ENCODE results near the gene CD274. TPM values are rescaled to one million over a fixed set of nuclear protein-coding genes. Genes with fewer than 3 reads are reported as not detected.

Gene CD274
- total RNA-seq (2022) (1.9 and 2.6 TPM in 2 replicates), Bru-seq, nascent RNA (percentile 51 among the genes with signal in this experiment), BruChase-seq, experiment 1, labeled RNA remaining after a 6-hour chase (percentile 40 among the genes with signal in this experiment), BruChase-seq, experiment 2, labeled RNA remaining after a 2-hour chase (percentile 44 among the genes with signal in this experiment)
- long read RNA-seq, result 0 reads

DNA sequence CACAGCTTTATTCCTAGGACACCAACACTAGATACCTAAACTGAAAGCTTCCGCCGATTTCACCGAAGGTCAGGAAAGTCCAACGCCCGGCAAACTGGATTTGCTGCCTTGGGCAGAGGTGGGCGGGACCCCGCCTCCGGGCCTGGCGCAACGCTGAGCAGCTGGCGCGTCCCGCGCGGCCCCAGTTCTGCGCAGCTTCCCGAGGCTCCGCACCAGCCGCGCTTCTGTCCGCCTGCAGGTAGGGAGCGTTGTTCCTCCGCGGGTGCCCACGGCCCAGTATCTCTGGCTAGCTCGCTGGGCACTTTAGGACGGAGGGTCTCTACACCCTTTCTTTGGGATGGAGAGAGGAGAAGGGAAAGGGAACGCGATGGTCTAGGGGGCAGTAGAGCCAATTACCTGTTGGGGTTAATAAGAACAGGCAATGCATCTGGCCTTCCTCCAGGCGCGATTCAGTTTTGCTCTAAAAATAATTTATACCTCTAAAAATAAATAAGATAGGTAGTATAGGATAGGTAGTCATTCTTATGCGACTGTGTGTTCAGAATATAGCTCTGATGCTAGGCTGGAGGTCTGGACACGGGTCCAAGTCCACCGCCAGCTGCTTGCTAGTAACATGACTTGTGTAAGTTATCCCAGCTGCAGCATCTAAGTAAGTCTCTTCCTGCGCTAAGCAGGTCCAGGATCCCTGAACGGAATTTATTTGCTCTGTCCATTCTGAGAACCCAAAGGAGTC, at the start of gene CD274:
Gene CD274 (plus strand): TSS at position 184 of the 733 bp plus-strand sequence. CDS start 5,572 bp downstream, outside the sequence.
- peak; percentile 92 for DNase-seq (ENCODE audit: unreplicated experiment)
- CTCF ChIA-PET, result interaction anchor here (0.6 to 4.6 kb wide), 55 partner anchors 9 to 876 kb away, joined by 3 to 62 read pairs (median 4); partner anchors contain the start of genes PDCD1LG2, PLGRKT and RCL1
- Mint-ChIP-seq H3K4me1 (ENCODE audit: insufficient read depth, unreplicated experiment) (peaks cover 35% of the 10 kb centered on the region), H3K4me3 (ENCODE audit: unreplicated experiment) (peak within 1 kb of the TSS; percentile 84), H3K27me3 (ENCODE audit: insufficient read depth, unreplicated experiment) (no peaks in the 10 kb centered on the region), H3K36me3 (ENCODE audit: insufficient read depth, unreplicated experiment) (no peaks in the 10 kb centered on the region), H3K9me3 (ENCODE audit: unreplicated experiment) (no peaks in the 10 kb centered on the region), H3K27ac (ENCODE audit: low read depth, unreplicated experiment) (peak within 1 kb of the TSS; percentile 95)
- POLR2A ChIA-PET, result interaction anchor here (0.8 to 2.6 kb wide), 19 partner anchors 10 to 788 kb away, joined by 3 to 40 read pairs (median 5); partner anchors contain the start of genes JAK2, PDCD1LG2, PLGRKT and PLPP6
- TF ChIP-seq, protein P1, sequence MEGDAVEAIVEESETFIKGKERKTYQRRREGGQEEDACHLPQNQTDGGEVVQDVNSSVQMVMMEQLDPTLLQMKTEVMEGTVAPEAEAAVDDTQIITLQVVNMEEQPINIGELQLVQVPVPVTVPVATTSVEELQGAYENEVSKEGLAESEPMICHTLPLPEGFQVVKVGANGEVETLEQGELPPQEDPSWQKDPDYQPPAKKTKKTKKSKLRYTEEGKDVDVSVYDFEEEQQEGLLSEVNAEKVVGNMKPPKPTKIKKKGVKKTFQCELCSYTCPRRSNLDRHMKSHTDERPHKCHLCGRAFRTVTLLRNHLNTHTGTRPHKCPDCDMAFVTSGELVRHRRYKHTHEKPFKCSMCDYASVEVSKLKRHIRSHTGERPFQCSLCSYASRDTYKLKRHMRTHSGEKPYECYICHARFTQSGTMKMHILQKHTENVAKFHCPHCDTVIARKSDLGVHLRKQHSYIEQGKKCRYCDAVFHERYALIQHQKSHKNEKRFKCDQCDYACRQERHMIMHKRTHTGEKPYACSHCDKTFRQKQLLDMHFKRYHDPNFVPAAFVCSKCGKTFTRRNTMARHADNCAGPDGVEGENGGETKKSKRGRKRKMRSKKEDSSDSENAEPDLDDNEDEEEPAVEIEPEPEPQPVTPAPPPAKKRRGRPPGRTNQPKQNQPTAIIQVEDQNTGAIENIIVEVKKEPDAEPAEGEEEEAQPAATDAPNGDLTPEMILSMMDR (IDR thresholded peaks at IDR 0.05; ENCODE audit: unreplicated experiment), result peak; percentile 52
- TSS peak; percentile 61 for BruUV-seq (replicated peaks)
- intact Hi-C loops (cut with micrococcal nuclease), result loop anchor here (1.0 kb wide), 3 partner anchors 140 to 265 kb away; no protein-coding TSS in a partner anchor

DNA sequence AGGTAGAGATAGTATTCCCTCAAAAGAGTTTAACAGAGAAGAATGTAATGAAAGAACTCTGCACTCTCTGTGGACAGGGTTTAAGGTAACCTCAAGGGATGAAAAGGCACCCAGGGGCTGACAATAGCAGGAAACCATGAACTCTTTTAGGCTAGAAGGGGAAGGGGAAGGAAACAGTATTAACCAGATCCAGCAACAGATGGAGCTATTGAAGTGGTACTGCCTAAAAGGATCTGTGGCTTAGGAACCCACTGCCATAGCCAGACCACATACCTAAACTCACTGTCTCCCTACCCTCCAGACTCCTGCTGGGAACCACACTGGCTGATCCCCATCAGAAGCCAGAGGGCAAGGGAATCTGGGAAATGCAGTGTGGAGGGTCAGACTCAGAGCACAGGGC, 48.1 kb upstream of the CD274 start:
- Mint-ChIP-seq H3K27me3 (ENCODE audit: insufficient read depth, unreplicated experiment) (no peaks in the 10 kb centered on the region), H3K36me3 (ENCODE audit: insufficient read depth, unreplicated experiment) (no peaks in the 10 kb centered on the region), H3K27ac (ENCODE audit: low read depth, unreplicated experiment) (peak overlapping the region; percentile 56), H3K4me3 (ENCODE audit: unreplicated experiment) (no peak overlapping the region), H3K9me3 (ENCODE audit: unreplicated experiment) (peaks cover 5% of the 10 kb centered on the region), H3K4me1 (ENCODE audit: insufficient read depth, unreplicated experiment) (no peaks in the 10 kb centered on the region)
- no TSS peak for BruUV-seq (replicated peaks)
- ChIA-PET POLR2A (no interaction called here), CTCF (no interaction called here)
- intact Hi-C loops (cut with micrococcal nuclease), result no loop called here
- TF ChIP-seq, protein P1 (IDR thresholded peaks at IDR 0.05; ENCODE audit: unreplicated experiment), result no peak
- no peak for DNase-seq (ENCODE audit: unreplicated experiment)

DNA sequence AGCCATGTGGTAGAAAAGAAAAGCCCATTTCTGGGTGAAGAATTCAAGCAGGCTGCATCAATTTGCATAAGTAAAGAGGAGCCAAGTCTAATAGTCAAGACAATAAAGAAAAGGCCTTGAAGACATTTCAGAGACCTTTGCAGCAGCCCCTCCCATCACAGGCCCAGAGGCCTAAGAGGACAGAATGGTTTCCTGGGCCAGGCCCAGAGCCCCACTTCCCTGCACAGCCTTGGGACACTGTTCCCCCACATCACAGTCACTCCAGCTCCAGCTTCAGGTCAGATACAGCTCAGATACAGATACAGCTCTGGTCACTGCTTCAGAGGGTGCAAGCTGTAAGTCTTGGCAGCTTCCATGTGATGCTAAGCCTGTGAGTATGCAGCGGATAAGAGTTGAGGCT, 41.7 kb upstream of the CD274 start:
- ChIA-PET POLR2A (no interaction called here), CTCF (interaction anchor here (0.6 kb wide), 1 partner anchor 572 kb away, joined by 3 read pairs; no protein-coding TSS in a partner anchor)
- TF ChIP-seq, protein P1 (IDR thresholded peaks at IDR 0.05; ENCODE audit: unreplicated experiment), result no peak
- intact Hi-C loops (cut with micrococcal nuclease), result no loop called here
- no peaks in the 10 kb centered on the region for H3K27me3 Mint-ChIP-seq (ENCODE audit: insufficient read depth, unreplicated experiment)
- no TSS peak for BruUV-seq (replicated peaks)
- H3K36me3 Mint-ChIP-seq (ENCODE audit: insufficient read depth, unreplicated experiment), result no peaks in the 10 kb centered on the region
- no peak overlapping the region for H3K4me3 Mint-ChIP-seq (ENCODE audit: unreplicated experiment)
- H3K4me1 Mint-ChIP-seq (ENCODE audit: insufficient read depth, unreplicated experiment), result no peaks in the 10 kb centered on the region
- no peak overlapping the region for H3K27ac Mint-ChIP-seq (ENCODE audit: low read depth, unreplicated experiment)
- H3K9me3 Mint-ChIP-seq (ENCODE audit: unreplicated experiment), result peaks cover 13% of the 10 kb centered on the region
- no peak for DNase-seq (ENCODE audit: unreplicated experiment)

DNA sequence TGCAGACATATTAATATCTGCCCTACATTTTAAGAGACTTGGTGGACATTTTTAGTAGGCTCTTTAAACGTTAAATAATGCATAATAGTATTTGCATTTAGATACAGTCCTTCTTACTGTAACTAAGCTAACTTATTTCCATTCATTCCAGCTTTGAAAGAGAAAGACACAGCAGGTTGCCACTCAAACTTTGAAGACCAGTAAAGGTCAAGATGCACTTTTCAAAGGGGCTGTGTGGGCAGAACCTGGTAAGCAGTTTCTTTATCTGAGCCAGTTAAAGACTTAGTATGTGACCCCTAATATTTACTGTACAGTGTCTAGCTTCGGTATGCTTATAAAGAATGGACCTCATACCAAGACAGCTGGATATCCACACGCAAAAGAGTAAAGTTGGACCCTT, 33.4 kb upstream of the CD274 start:
- DNase-seq (ENCODE audit: unreplicated experiment), result no peak
- POLR2A ChIA-PET, result no interaction called here
- no peak overlapping the region for H3K4me3 Mint-ChIP-seq (ENCODE audit: unreplicated experiment)
- H3K27ac Mint-ChIP-seq (ENCODE audit: low read depth, unreplicated experiment), result no peak overlapping the region
- intact Hi-C loops (cut with micrococcal nuclease), result no loop called here
- CTCF ChIA-PET, result interaction anchor here (0.5 to 1.3 kb wide), 2 partner anchors 230 to 233 kb away, joined by 3 read pairs; no protein-coding TSS in a partner anchor
- H3K27me3 Mint-ChIP-seq (ENCODE audit: insufficient read depth, unreplicated experiment), result no peaks in the 10 kb centered on the region
- no peaks in the 10 kb centered on the region for H3K9me3 Mint-ChIP-seq (ENCODE audit: unreplicated experiment)
- TF ChIP-seq, protein P1 (IDR thresholded peaks at IDR 0.05; ENCODE audit: unreplicated experiment), result no peak
- H3K4me1 Mint-ChIP-seq (ENCODE audit: insufficient read depth, unreplicated experiment), result no peaks in the 10 kb centered on the region
- H3K36me3 Mint-ChIP-seq (ENCODE audit: insufficient read depth, unreplicated experiment), result no peaks in the 10 kb centered on the region
- no TSS peak for BruUV-seq (replicated peaks)

All from MCF 10A (cell line).